ENCODE data around the gene PCDH9. TPM values are rescaled to one million over a fixed set of nuclear protein-coding genes. Genes with fewer than 3 reads are reported as not detected.
"Not testable (repeated sequence)": the region's sequence is repeated elsewhere in the genome, so short reads cannot be mapped to it uniquely, and the experiment has no call there.

The PCDH9 gene
- total RNA-seq, 2 donors from 2014 or later: 0.44 to 1.0 TPM

GRCh38 chr13:66780814-66781213 lies 449.3 kb downstream of the PCDH9 start:
- Histone ChIP-seq H3K4me1 (no peaks in the 10 kb centered on the region), H3K27ac (no peak overlapping the region), H3K27me3 (no peaks in the 10 kb centered on the region), H3K4me3 (no peak overlapping the region), H3K9ac (ENCODE audit: low read depth in 2 of 2, low read length in 2 of 2) (no peak overlapping the region), H3K36me3 (no peaks in the 10 kb centered on the region), H3K9me3 (no peaks in the 10 kb centered on the region)
- TF ChIP-seq, protein P1, sequence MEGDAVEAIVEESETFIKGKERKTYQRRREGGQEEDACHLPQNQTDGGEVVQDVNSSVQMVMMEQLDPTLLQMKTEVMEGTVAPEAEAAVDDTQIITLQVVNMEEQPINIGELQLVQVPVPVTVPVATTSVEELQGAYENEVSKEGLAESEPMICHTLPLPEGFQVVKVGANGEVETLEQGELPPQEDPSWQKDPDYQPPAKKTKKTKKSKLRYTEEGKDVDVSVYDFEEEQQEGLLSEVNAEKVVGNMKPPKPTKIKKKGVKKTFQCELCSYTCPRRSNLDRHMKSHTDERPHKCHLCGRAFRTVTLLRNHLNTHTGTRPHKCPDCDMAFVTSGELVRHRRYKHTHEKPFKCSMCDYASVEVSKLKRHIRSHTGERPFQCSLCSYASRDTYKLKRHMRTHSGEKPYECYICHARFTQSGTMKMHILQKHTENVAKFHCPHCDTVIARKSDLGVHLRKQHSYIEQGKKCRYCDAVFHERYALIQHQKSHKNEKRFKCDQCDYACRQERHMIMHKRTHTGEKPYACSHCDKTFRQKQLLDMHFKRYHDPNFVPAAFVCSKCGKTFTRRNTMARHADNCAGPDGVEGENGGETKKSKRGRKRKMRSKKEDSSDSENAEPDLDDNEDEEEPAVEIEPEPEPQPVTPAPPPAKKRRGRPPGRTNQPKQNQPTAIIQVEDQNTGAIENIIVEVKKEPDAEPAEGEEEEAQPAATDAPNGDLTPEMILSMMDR (IDR thresholded peaks at IDR 0.05): no peak
- no peak for DNase-seq
- intact Hi-C loops (cut with DNase I): no loop called here

- Histone ChIP-seq H3K27ac (no peak overlapping the region), H3K36me3 (no peaks in the 10 kb centered on the region), H3K9me3 (no peaks in the 10 kb centered on the region), H3K27me3 (no peaks in the 10 kb centered on the region), H3K9ac (ENCODE audit: low read depth in 2 of 2, low read length in 2 of 2) (no peak overlapping the region), H3K4me3 (no peak overlapping the region), H3K4me1 (no peaks in the 10 kb centered on the region)
- no peak for DNase-seq
- intact Hi-C loops (cut with DNase I): no loop called here
- TF ChIP-seq, protein P1 (IDR thresholded peaks at IDR 0.05): no peak
These were observed 451.7 kb downstream of the PCDH9 start for GRCh38 chr13:66778461-66778860.

- intact Hi-C loops (cut with DNase I): no loop called here
- no peak for DNase-seq
- H3K27ac ChIP-seq: no peak overlapping the region
- TF ChIP-seq, protein P1 (IDR thresholded peaks at IDR 0.05): no peak
- H3K4me3 ChIP-seq: no peak overlapping the region
- H3K4me1 ChIP-seq: no peaks in the 10 kb centered on the region
- no peak overlapping the region for H3K9ac ChIP-seq (ENCODE audit: low read depth in 2 of 2, low read length in 2 of 2)
- H3K27me3 ChIP-seq: no peaks in the 10 kb centered on the region
- H3K9me3 ChIP-seq: no peaks in the 10 kb centered on the region
- H3K36me3 ChIP-seq: no peaks in the 10 kb centered on the region
These were observed 454.9 kb downstream of the PCDH9 start for GRCh38 chr13:66775196-66775595.

GRCh38 chr13:66774046-66774445 lies 456.1 kb downstream of the PCDH9 start:
- Histone ChIP-seq H3K4me1 (no peaks in the 10 kb centered on the region), H3K27ac (no peak overlapping the region), H3K36me3 (no peaks in the 10 kb centered on the region), H3K9me3 (no peaks in the 10 kb centered on the region), H3K4me3 (no peak overlapping the region), H3K27me3 (no peaks in the 10 kb centered on the region), H3K9ac (ENCODE audit: low read depth in 2 of 2, low read length in 2 of 2) (no peak overlapping the region)
- TF ChIP-seq, protein P1 (IDR thresholded peaks at IDR 0.05): no peak
- intact Hi-C loops (cut with DNase I): no loop called here
- DNase-seq: no peak

GRCh38 chr13:66765559-66765958 lies 464.6 kb downstream of the PCDH9 start:
- TF ChIP-seq, protein P1 (IDR thresholded peaks at IDR 0.05): no peak
- H3K27ac ChIP-seq: no peak overlapping the region
- no peaks in the 10 kb centered on the region for H3K27me3 ChIP-seq
- DNase-seq: no peak
- H3K4me1 ChIP-seq: no peaks in the 10 kb centered on the region
- H3K4me3 ChIP-seq: no peak overlapping the region
- intact Hi-C loops (cut with DNase I): no loop called here
- H3K36me3 ChIP-seq: no peaks in the 10 kb centered on the region
- no peak overlapping the region for H3K9ac ChIP-seq (ENCODE audit: low read depth in 2 of 2, low read length in 2 of 2)
- no peaks in the 10 kb centered on the region for H3K9me3 ChIP-seq

GRCh38 chr13:66760678-66761077 lies 469.5 kb downstream of the PCDH9 start:
- DNase-seq; H3K27me3 ChIP-seq; H3K27ac ChIP-seq; H3K4me3 ChIP-seq; H3K9me3 ChIP-seq; intact Hi-C loops (cut with DNase I); H3K36me3 ChIP-seq; H3K4me1 ChIP-seq; H3K9ac ChIP-seq (ENCODE audit: low read depth in 2 of 2, low read length in 2 of 2): not testable (repeated sequence)
